Subcutaneous adipose tissue (tissue), 4 donors: ENCODE measurements around the gene AQP12B. TPM values are rescaled to one million over a fixed set of nuclear protein-coding genes. Genes with fewer than 3 reads are reported as not detected.

Source experiments
- CTCF ChIP-seq: fragments of 450-650 bp; IDR thresholded peaks from one replicate; pipeline ENCODE4 v1.5.1; 2016; ENCODE audit warnings: low read depth, mild to moderate bottlenecking, control low read depth, antibody characterized with exemption, moderate library complexity
- total RNA-seq, 4 donors: library from RNA; depleted of rRNA; stranded (reverse); fragments of >200 nt; gene quantifications; one replicate each; pipeline ENCODE4 v1.1.0, GENCODE V29; 2016

Gene AQP12B
- total RNA-seq, 4 donors from 2014 or later = not detected

- TF ChIP-seq CTCF = no peak
Measured at GRCh38 chr2:240636563-240637115, 46.0 kb downstream of the AQP12B start.

GRCh38 chr2:240635998-240636547, 46.6 kb downstream of the AQP12B start:
- TF ChIP-seq CTCF = no peak

GRCh38 chr2:240635121-240635997, 47.3 kb downstream of the AQP12B start:
- no peak for TF ChIP-seq CTCF

GRCh38 chr2:240632306-240632721, 50.4 kb downstream of the AQP12B start:
- TF ChIP-seq CTCF = no peak

GRCh38 chr2:240631548-240632305, 51.0 kb downstream of the AQP12B start:
- TF ChIP-seq CTCF = no peak

GRCh38 chr2:240630771-240631547, 51.7 kb downstream of the AQP12B start:
- TF ChIP-seq CTCF = no peak
